Measurements from ENCODE around the gene INHBA. TPM values are rescaled to one million over a fixed set of nuclear protein-coding genes. Genes with fewer than 3 reads are reported as not detected.

INHBA gene
- total and polyA plus RNA-seq, 2 donors (not counting 3 experiments of a cell fraction or from before 2014, with no cell fraction given), result 22.9 to 23.2 TPM

DNA sequence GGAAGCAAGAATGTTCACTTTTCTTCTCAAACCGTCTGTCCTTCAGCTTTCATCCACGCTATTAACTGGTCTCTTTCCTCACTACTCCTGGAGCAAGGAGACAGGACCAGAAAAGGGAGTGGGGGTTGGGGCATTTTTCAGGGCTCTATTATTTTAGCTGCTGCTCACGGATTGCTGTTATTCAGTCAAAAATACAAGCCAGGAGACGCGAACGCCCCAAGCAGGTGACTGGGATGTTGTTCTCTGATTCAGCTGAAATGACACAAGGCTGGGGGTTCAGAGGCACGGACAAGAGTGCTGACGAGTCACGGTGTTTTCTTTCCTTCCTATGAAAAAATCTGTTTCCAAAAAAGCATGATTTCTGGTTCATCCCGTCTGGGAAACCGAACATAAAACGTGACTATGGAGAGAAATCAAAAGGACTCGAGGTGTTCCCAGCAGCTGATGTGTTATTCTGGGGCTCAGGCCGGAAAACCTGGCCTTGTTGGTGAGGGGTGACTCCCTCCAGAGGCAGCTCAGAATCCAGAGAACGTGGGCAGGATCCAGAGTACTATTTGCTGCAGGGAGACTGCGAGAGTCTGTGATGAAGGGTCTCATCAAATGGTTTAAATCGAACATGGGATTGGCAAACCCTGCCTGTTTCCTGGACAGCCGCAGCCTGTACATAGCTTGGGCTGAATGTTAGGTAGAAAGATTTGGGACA is 3.5 kb upstream of the INHBA start:
- ChIA-PET POLR2A (no interaction called here), CTCF (interaction anchor here (1.1 to 5.9 kb wide), 13 partner anchors 10 to 1474 kb away, joined by 4 to 92 read pairs (median 17); no protein-coding TSS in a partner anchor)
- H3K9me1 ChIP-seq (replicated peaks; ENCODE audit: control insufficient read depth, extremely low read depth, insufficient read depth, low read length), result no peaks in the 10 kb centered on the region
- no TSS peak for BruUV-seq (replicated peaks)
- peaks cover 14% of the 10 kb centered on the region for H3K4me1 ChIP-seq (ENCODE audit: control insufficient read depth, extremely low read depth, insufficient read depth, low read length)
- H3K4me3 ChIP-seq (replicated peaks in 1 of 3; ENCODE audit: insufficient read depth in 1 of 3, low read depth in 1 of 3, low read length in 3 of 3), result no peak overlapping the region
- H3K27me3 ChIP-seq (ENCODE audit: control insufficient read depth in 2 of 2, insufficient read depth in 2 of 2, low read length in 2 of 2), result no peaks in the 10 kb centered on the region
- no peak overlapping the region for H3K9ac ChIP-seq (replicated peaks; ENCODE audit: extremely low read depth, insufficient read depth, low read length)
- no peaks in the 10 kb centered on the region for H3K36me3 ChIP-seq (ENCODE audit: control insufficient read depth in 2 of 2, extremely low read depth in 1 of 2, insufficient read depth in 2 of 2, low read length in 2 of 2)
- no peaks in the 10 kb centered on the region for H3K9me3 ChIP-seq (replicated peaks; ENCODE audit: control insufficient read depth, insufficient read depth, low read length)
- TF ChIP-seq EZH2 (IDR thresholded peaks at IDR 0.05; ENCODE audit: borderline replicate concordance, low read depth, low read length, severe bottlenecking), result no peak
- no peak for TF ChIP-seq GATA2 (IDR thresholded peaks at IDR 0.05; ENCODE audit: insufficient read depth, insufficient read length, low read depth, low read length)
- TF ChIP-seq MYC (IDR thresholded peaks at IDR 0.05; ENCODE audit: low read depth, low read length), result no peak
- TF ChIP-seq, protein P1, sequence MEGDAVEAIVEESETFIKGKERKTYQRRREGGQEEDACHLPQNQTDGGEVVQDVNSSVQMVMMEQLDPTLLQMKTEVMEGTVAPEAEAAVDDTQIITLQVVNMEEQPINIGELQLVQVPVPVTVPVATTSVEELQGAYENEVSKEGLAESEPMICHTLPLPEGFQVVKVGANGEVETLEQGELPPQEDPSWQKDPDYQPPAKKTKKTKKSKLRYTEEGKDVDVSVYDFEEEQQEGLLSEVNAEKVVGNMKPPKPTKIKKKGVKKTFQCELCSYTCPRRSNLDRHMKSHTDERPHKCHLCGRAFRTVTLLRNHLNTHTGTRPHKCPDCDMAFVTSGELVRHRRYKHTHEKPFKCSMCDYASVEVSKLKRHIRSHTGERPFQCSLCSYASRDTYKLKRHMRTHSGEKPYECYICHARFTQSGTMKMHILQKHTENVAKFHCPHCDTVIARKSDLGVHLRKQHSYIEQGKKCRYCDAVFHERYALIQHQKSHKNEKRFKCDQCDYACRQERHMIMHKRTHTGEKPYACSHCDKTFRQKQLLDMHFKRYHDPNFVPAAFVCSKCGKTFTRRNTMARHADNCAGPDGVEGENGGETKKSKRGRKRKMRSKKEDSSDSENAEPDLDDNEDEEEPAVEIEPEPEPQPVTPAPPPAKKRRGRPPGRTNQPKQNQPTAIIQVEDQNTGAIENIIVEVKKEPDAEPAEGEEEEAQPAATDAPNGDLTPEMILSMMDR (IDR thresholded peaks at IDR 0.05; ENCODE audit: extremely low read depth in 1 of 2, insufficient read depth in 1 of 2, low read depth in 1 of 2, low read length in 2 of 2), result no peak
- no peaks in the 10 kb centered on the region for H3K79me2 ChIP-seq (ENCODE audit: control insufficient read depth, insufficient read depth, low read length)
- no peak overlapping the region for H3K27ac ChIP-seq (ENCODE audit: insufficient read depth, low read depth, low read length)
- peak overlapping the region; percentile 77 for H2AFZ ChIP-seq (ENCODE audit: low read depth, low read length)
- no peak overlapping the region for H3K4me2 ChIP-seq (ENCODE audit: insufficient read depth, low read length)
- no peak for DNase-seq (ENCODE audit: low read depth, low spot score)
- FAIRE-seq, result no peak
- intact Hi-C loops (cut with micrococcal nuclease), result loop anchor here (10.0 kb wide), 2 partner anchors 1572 to 1762 kb away; partner anchors contain the start of genes MPLKIP and SUGCT
- dilution Hi-C loops (cut with MboI; ENCODE audit: extremely low pct_ligation_motif_present, low sequenced_read_pairs), result no loop called here
- no peaks in the 10 kb centered on the region for H4K20me1 ChIP-seq (replicated peaks; ENCODE audit: control insufficient read depth, extremely low read depth, insufficient read depth, low read length)
